ENCODE data around the gene IDH2.

Gene IDH2

DNA sequence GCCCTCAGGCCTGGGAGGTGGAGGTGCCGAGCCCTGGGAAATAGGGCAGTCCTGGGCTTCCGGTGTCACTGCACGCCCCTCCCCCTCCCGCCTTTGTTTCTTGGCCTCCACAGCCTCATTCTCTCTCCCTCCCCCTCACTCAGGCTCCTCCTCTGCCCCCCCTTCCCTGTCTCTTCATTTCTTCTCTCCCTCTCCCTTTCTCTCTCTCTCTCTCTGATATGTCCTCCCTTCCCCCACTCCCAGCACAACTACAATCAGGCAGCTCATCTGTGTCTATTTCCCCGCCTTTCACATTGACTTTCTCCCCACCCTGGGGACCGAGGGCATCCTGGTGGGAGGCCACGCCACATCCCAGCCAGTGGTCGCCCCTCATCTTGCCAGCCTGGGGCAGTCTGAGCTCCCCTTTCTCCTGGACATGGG is 40.2 kb downstream of the IDH2 start:
- H3K4me3 ChIP-seq (replicated peaks; ENCODE audit: low read depth, low read length) = no peak overlapping the region
- TF ChIP-seq, protein P1, sequence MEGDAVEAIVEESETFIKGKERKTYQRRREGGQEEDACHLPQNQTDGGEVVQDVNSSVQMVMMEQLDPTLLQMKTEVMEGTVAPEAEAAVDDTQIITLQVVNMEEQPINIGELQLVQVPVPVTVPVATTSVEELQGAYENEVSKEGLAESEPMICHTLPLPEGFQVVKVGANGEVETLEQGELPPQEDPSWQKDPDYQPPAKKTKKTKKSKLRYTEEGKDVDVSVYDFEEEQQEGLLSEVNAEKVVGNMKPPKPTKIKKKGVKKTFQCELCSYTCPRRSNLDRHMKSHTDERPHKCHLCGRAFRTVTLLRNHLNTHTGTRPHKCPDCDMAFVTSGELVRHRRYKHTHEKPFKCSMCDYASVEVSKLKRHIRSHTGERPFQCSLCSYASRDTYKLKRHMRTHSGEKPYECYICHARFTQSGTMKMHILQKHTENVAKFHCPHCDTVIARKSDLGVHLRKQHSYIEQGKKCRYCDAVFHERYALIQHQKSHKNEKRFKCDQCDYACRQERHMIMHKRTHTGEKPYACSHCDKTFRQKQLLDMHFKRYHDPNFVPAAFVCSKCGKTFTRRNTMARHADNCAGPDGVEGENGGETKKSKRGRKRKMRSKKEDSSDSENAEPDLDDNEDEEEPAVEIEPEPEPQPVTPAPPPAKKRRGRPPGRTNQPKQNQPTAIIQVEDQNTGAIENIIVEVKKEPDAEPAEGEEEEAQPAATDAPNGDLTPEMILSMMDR (IDR thresholded peaks at IDR 0.05; ENCODE audit: insufficient read depth, low read length, poor library complexity, severe bottlenecking) = no peak
- DNase-seq (ENCODE audit: extremely low read depth, insufficient read length) = no peak
- no peaks in the 10 kb centered on the region for H3K36me3 ChIP-seq (ENCODE audit: control insufficient read depth, insufficient read depth, low read length)
- no peaks in the 10 kb centered on the region for H3K27me3 ChIP-seq (replicated peaks; ENCODE audit: control insufficient read depth, insufficient read depth, low read length)

DNA sequence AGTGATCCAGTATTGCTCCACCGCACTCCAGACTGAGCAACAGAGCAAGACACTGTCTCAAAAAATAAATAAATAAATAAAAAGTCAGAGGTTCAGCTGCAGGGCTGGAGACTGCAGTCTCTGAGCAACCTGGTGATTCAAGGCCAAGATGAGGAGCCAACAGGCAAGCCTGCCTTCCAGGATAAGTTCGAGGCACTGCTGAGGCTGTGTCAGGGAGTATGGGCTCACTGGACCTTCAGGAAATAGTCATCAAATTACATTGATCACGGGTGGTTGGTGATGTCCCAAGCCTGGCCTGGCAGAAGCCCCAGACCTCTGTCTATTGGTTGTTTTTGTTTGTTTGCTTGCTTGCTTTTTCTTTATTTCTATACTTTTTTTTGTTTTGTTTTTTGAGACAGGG is 41.5 kb downstream of the IDH2 start:
- TF ChIP-seq, protein P1 (IDR thresholded peaks at IDR 0.05; ENCODE audit: insufficient read depth, low read length, poor library complexity, severe bottlenecking) = no peak
- no peak for DNase-seq (ENCODE audit: extremely low read depth, insufficient read length)
- H3K36me3 ChIP-seq (ENCODE audit: control insufficient read depth, insufficient read depth, low read length) = no peaks in the 10 kb centered on the region
- no peaks in the 10 kb centered on the region for H3K27me3 ChIP-seq (replicated peaks; ENCODE audit: control insufficient read depth, insufficient read depth, low read length)
- H3K4me3 ChIP-seq (replicated peaks; ENCODE audit: low read depth, low read length) = no peak overlapping the region

DNA sequence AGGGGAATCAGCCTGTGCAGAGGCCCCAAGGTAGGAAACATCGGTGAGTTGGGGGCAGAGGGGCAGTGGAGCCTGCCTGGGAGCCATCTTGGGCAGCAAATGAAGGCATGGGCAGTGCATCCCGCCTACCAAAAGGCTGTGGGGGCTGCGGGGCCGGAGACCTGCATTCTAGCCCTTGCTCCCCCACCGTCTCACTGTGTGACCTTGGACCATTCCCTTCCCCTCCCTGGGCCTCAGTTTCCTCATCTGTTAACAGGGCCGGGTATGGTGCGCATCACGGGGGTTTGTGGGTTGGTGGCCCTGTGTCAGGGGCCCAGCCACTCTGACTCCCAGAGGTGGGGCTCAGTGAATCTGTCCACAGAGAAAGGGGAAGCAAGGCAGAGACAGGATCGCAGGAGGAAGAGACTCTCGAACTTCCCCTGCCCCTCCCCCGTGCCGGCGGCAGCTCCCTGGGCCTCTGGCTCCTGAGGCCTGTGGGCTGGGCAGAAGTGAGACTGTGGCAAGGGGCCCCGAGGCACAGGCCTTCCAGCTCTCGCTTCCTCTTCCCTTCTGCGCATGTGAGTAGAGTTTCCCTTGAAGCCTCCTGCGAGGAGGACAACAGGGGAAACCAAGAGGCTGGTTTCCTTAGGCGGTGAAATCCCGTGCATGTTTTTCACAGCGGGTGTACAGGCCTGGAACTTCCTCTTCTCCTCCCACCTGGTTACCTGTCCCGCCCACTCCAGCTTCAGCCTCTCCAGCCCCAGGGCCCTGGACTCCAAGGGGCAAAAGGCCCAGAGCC is 42.9 kb downstream of the IDH2 start:
- H3K36me3 ChIP-seq (ENCODE audit: control insufficient read depth, insufficient read depth, low read length) = no peaks in the 10 kb centered on the region
- peak; percentile 91 for DNase-seq (ENCODE audit: extremely low read depth, insufficient read length)
- no peaks in the 10 kb centered on the region for H3K27me3 ChIP-seq (replicated peaks; ENCODE audit: control insufficient read depth, insufficient read depth, low read length)
- H3K4me3 ChIP-seq (replicated peaks; ENCODE audit: low read depth, low read length) = no peak overlapping the region
- TF ChIP-seq, protein P1 (IDR thresholded peaks at IDR 0.05; ENCODE audit: insufficient read depth, low read length, poor library complexity, severe bottlenecking) = no peak

DNA sequence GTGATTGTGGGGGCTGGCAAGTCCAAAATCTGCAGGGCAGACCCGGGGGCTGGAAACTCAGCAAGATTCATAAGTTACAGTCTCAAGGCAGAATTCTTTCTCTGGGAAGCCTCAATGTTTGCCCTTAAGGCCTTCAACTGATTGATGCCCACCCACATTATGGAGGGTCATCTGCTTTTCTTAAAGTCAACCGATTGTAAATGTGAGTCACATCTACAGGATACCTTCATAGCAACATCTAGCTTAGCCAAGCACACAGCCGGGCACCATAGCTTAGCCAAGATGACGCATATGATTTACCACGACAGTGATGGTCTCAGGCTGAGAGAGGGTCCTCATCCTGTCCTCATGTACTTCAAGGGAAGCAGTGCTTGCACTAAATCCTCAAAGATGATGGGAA is 43.5 kb downstream of the IDH2 start:
- no peak for DNase-seq (ENCODE audit: extremely low read depth, insufficient read length)
- TF ChIP-seq, protein P1 (IDR thresholded peaks at IDR 0.05; ENCODE audit: insufficient read depth, low read length, poor library complexity, severe bottlenecking) = no peak
- no peaks in the 10 kb centered on the region for H3K36me3 ChIP-seq (ENCODE audit: control insufficient read depth, insufficient read depth, low read length)
- H3K27me3 ChIP-seq (replicated peaks; ENCODE audit: control insufficient read depth, insufficient read depth, low read length) = no peaks in the 10 kb centered on the region
- H3K4me3 ChIP-seq (replicated peaks; ENCODE audit: low read depth, low read length) = no peak overlapping the region

DNA sequence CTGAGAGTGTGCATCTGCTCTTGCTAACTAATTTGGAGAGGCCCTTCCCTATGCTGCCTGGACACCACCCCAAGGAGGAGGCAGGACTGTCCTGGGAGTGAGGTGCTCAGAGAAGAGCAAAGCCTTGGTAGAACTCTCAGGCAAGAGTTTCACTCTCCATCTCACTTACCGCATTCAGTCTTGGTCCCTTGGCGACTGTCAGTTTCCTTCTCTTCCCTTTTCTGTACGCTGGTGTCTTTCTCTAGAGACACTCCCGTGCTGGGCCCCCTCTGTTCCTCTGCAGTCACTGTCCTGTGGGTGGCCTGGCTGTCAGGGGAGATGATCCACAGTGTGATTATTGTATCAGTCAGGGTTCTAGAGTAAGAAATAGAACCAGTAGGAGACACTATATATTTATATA is 44.0 kb downstream of the IDH2 start:
- H3K36me3 ChIP-seq (ENCODE audit: control insufficient read depth, insufficient read depth, low read length) = no peaks in the 10 kb centered on the region
- peak; percentile 39 for DNase-seq (ENCODE audit: extremely low read depth, insufficient read length)
- TF ChIP-seq, protein P1 (IDR thresholded peaks at IDR 0.05; ENCODE audit: insufficient read depth, low read length, poor library complexity, severe bottlenecking) = no peak
- H3K4me3 ChIP-seq (replicated peaks; ENCODE audit: low read depth, low read length) = no peak overlapping the region; the same call in 1 of the 2 replicates
- no peaks in the 10 kb centered on the region for H3K27me3 ChIP-seq (replicated peaks; ENCODE audit: control insufficient read depth, insufficient read depth, low read length)

All from GM06990 (cell line).